ENCODE measurements around the gene DCDC1.

- no peak for TF ChIP-seq CTCF (IDR thresholded peaks at IDR 0.05)
- no peak for TF ChIP-seq POLR2A (IDR thresholded peaks at IDR 0.05)
These were observed 443.4 kb downstream of the DCDC1 start for GRCh38 chr11:30926130-30926529.
